Loucy (cell line): Measurements from ENCODE around the gene LRIG3.

Source experiments
- H2AFZ ChIP-seq: fragments of 200-600 bp; sonication (generic); 2 replicates; pipeline ENCODE4 v1.6.0; 2016; ENCODE audit warnings: antibody characterized with exemption, mild to moderate bottlenecking, low read length, moderate library complexity
- H3F3A ChIP-seq: fragments of 200-600 bp; 2 replicates; pipeline ENCODE4 v1.6.0; 2016; ENCODE audit warnings: antibody characterized with exemption, low read depth, mild to moderate bottlenecking
- H3K27me3 ChIP-seq: fragments of 200-600 bp; sonication (generic); 2 replicates; pipeline ENCODE4 v1.6.1; 2014; ENCODE audit warnings: low read length, mild to moderate bottlenecking; ENCODE audit not compliant: insufficient read depth, poor library complexity, severe bottlenecking
- H3K36me3 ChIP-seq: fragments of 200-600 bp; sonication (generic); 2 replicates; pipeline ENCODE4 v1.6.1; 2016; ENCODE audit warnings: low read length; ENCODE audit not compliant: insufficient read depth
- H3K4me1 ChIP-seq: fragments of 200-600 bp; sonication (generic); 2 replicates; pipeline ENCODE4 v1.5.1; 2014; ENCODE audit warnings: low read length, mild to moderate bottlenecking; ENCODE audit not compliant: insufficient read depth, poor library complexity, severe bottlenecking
- H3K4me2 ChIP-seq: fragments of 200-600 bp; sonication (generic); 2 replicates; pipeline ENCODE4 v1.6.0; 2014; ENCODE audit warnings: antibody characterized with exemption, low read length, low read depth, mild to moderate bottlenecking; ENCODE audit not compliant: poor library complexity, severe bottlenecking
- H3K4me3 ChIP-seq: fragments of 200-600 bp; sonication (generic); 2 replicates; pipeline ENCODE4 v1.5.1; 2014; ENCODE audit warnings: low read length, mild to moderate bottlenecking, mixed read lengths; ENCODE audit not compliant: poor library complexity, severe bottlenecking
- H3K79me2 ChIP-seq: fragments of 200-600 bp; sonication (generic); 2 replicates; pipeline ENCODE4 v1.6.1; 2014; ENCODE audit warnings: low read length; ENCODE audit not compliant: insufficient read depth
- H3K9ac ChIP-seq: fragments of 200-600 bp; sonication (generic); 2 replicates; pipeline ENCODE4 v1.6.0; 2014; ENCODE audit warnings: mild to moderate bottlenecking, low read depth, low read length, moderate library complexity; ENCODE audit not compliant: poor library complexity, severe bottlenecking
- H3K9me2 ChIP-seq: fragments of 200-600 bp; sonication (generic); replicated peaks from 2 replicates; pipeline ENCODE4 v1.6.1; 2016; ENCODE audit warnings: low read depth, low read length, mixed read lengths
- H3K9me3 ChIP-seq: fragments of 200-600 bp; sonication (generic); 2 replicates; pipeline ENCODE4 v1.6.1; 2014; ENCODE audit warnings: mild to moderate bottlenecking, antibody characterized with exemption, low read length, low read depth; ENCODE audit not compliant: insufficient read depth
- H4K20me1 ChIP-seq: fragments of 200-600 bp; sonication (generic); 2 replicates; pipeline ENCODE4 v1.6.0; 2014; ENCODE audit warnings: antibody characterized with exemption, low read length, mild to moderate bottlenecking; ENCODE audit not compliant: insufficient read depth, poor library complexity, severe bottlenecking
- CTCF ChIP-seq: fragments of 200-600 bp; sonication (generic); conservative IDR thresholded peaks from 2 replicates; pipeline ENCODE4 v1.5.1; 2014; ENCODE audit warnings: mild to moderate bottlenecking, antibody characterized with exemption, low read length
- EZH2phosphoT487 ChIP-seq: fragments of 200-600 bp; IDR thresholded peaks from 2 replicates; pipeline ENCODE4 v1.6.1; 2018; ENCODE audit warnings: antibody characterized with exemption, mild to moderate bottlenecking, moderate library complexity, borderline replicate concordance

LRIG3 gene

GRCh38 chr12:58925111-58925611 is 4.9 kb upstream of the LRIG3 start:
- Histone ChIP-seq H2AFZ (no peak overlapping the region), H3K4me2 (no peak overlapping the region), H3K4me1 (no peaks in the 10 kb centered on the region), H3K9ac (no peak overlapping the region), H3K79me2 (no peaks in the 10 kb centered on the region), H4K20me1 (no peaks in the 10 kb centered on the region), H3K9me2 (no peaks in the 10 kb centered on the region), H3F3A (no peaks in the 10 kb centered on the region), H3K27me3 (no peaks in the 10 kb centered on the region), H3K4me3 (no peak overlapping the region), H3K9me3 (no peaks in the 10 kb centered on the region), H3K36me3 (no peaks in the 10 kb centered on the region)
- TF ChIP-seq EZH2phosphoT487 (no peak), CTCF (no peak)

GRCh38 chr12:58924652-58925051 is 4.3 kb upstream of the LRIG3 start:
- H3K4me3 ChIP-seq = no peak overlapping the region
- H4K20me1 ChIP-seq = no peaks in the 10 kb centered on the region
- H3K79me2 ChIP-seq = no peaks in the 10 kb centered on the region
- no peaks in the 10 kb centered on the region for H3F3A ChIP-seq
- H3K9ac ChIP-seq = no peak overlapping the region
- H2AFZ ChIP-seq = no peak overlapping the region
- H3K36me3 ChIP-seq = no peaks in the 10 kb centered on the region
- H3K9me3 ChIP-seq = no peaks in the 10 kb centered on the region
- H3K4me2 ChIP-seq = no peak overlapping the region
- no peaks in the 10 kb centered on the region for H3K27me3 ChIP-seq
- H3K4me1 ChIP-seq = no peaks in the 10 kb centered on the region
- H3K9me2 ChIP-seq = no peaks in the 10 kb centered on the region
- TF ChIP-seq EZH2phosphoT487 (no peak), CTCF (no peak)

- Histone ChIP-seq H3F3A (no peaks in the 10 kb centered on the region), H3K4me3 (no peak overlapping the region), H3K4me1 (no peaks in the 10 kb centered on the region), H3K36me3 (no peaks in the 10 kb centered on the region), H3K79me2 (no peaks in the 10 kb centered on the region), H3K9ac (no peak overlapping the region), H2AFZ (no peak overlapping the region), H3K9me3 (no peaks in the 10 kb centered on the region), H3K27me3 (no peaks in the 10 kb centered on the region), H3K4me2 (no peak overlapping the region), H4K20me1 (no peaks in the 10 kb centered on the region), H3K9me2 (no peaks in the 10 kb centered on the region)
- TF ChIP-seq EZH2phosphoT487 (no peak), CTCF (no peak)
These were observed 3.5 kb upstream of the LRIG3 start for GRCh38 chr12:58923781-58924180.
